ENCODE results near the gene TMEM11.
A peak's percentile ranks its signal among the peaks of the same experiment; 100 is the strongest.

Gene TMEM11, protein sequence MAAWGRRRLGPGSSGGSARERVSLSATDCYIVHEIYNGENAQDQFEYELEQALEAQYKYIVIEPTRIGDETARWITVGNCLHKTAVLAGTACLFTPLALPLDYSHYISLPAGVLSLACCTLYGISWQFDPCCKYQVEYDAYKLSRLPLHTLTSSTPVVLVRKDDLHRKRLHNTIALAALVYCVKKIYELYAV
- total RNA-seq: 7.5 to 28.2 (median 17.8) reads per million in 3 experiments

GRCh38 chr17:21214015-21214776 is at the start of gene TMEM11:
Gene TMEM11, minus strand, starts transcription at chr17:21214161. Its CDS starts 9 bp downstream, at chr17:21214152.
- DNase-seq: peak; percentile 94

DNA sequence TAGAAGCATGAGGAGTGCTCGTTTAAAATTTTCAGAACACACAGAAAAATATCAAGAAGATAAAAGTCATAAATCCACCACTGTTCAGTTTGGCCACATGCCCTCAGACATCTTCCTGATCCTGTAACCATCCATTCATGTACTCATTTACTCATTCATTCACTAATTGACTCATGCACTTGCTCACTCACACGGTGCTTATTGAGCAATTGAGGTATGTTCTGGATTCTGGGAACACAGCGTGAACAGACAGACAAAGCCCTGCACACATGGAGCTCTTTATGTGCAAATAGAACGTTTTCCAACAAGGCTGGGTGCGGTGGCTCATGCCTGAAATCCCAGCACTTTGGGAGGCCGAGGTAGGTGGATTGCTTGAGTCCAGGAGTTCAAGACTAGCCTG is 49.4 kb upstream of the TMEM11 start:
- DNase-seq: no peak

GRCh38 chr17:21262259-21262993 is 48.5 kb upstream of the TMEM11 start:
- DNase-seq: no peak

DNA sequence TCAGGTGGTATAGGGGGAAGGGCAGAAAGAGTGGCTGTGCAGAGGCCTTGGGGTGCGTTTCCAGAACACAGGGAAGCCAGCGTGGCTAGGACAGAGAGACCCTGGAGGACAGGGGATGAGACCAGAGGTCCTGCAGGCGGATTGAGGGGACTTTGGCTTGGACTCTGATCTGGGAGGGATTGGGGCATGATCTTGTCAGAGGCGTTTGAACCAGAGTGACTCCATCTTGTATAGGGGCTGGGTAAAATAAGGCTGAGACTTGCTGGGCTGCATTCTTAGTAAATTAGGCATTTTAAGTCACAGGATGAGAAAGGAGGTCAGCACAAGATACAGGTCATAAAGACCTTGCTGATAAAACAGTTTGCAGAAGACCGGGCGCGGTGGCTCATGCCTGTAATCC is 44.6 kb upstream of the TMEM11 start:
- DNase-seq: no peak

- DNase-seq: no peak
Observed at GRCh38 chr17:21253646-21254441, 39.9 kb upstream of the TMEM11 start.

GRCh38 chr17:21252796-21253645 is 39.1 kb upstream of the TMEM11 start, which contains the start of gene NATD1:
Gene NATD1, minus strand, starts transcription at chr17:21253410. Its CDS starts 146 bp downstream, at chr17:21253264.
- peak; percentile 76 for DNase-seq

DNA sequence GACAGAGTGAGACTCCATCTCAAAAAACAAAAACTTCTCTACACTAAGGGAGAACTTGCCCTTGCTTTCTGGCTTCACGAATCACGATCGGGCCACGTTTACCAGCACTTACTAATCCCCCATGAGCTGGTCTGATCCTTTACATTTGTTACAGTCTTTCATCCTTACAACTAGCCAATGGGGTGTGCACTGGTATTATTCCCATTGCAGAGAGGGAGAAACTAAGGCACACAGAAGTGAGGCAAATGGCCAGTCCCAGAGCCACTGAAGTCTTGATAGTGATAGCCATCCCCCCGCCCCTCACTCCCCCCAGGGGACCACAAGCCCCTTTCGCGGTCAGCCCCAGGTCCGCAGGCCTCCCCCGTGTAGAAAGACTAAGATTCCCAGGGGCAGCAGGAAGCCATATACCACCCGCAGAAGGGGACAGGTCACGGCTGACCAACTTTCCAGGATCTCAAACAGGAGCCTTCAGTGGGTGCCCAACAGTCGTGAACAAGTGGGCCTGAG is 38.4 kb upstream of the TMEM11 start:
- no peak for DNase-seq

GRCh38 chr17:21251337-21252010 is 37.5 kb upstream of the TMEM11 start:
- DNase-seq: no peak

DNA sequence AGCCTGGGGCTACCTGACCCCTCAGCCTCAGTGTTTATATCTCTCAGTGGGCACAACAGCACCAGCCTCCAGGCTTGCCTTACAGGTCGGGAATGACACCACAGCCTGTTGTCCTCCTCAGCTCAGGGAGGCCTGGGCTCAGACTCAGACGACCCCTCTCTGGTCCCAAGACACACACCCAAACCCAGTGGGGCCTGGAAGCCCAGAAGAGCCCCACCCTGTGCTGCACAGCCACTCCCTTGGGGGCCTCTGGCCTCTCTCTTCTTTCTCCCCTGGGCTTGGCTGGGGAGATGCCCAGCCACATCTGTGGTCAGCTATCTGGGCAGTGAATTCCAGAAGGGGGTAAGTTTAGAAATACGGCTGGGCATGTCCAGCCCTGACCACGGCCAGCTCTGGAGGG is 36.9 kb upstream of the TMEM11 start:
- DNase-seq: no peak

- no peak for DNase-seq
Observed at GRCh38 chr17:21249920-21250703, 36.2 kb upstream of the TMEM11 start.

DNA sequence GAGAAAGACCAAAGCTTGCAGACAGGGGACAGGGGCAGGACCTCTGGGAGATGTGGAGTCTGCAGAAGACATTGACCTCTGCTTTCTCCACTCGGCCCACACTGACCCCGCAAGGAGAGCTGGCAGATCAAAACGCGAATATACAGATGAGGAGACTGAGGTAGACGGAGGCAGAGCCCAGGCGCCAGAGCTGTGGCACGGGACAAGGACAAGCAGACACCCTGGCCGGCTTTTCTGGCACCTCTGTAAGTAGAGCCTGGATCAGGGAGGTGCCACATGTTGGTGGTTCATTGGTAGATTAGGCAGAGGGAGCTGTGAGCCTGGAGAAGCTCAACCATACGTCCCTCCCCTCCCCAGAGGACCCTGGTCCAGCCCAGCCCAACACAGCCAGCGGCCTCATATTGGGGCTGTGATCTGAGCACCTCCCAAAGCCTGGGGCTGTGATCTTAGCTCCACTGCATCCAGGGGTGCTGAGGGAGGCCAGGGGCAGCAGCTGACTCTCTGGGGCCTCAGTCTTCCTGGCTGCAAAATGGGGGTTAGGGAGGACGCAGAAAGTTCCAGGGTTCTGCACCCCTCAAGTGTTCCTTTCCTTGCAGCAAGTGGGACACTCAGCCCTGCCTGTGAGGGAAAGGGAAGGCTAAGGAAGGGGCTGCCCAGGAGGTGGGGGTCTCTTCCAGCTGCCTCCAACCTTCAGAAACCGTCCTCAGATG is 35.3 kb upstream of the TMEM11 start:
- DNase-seq: no peak

DNA sequence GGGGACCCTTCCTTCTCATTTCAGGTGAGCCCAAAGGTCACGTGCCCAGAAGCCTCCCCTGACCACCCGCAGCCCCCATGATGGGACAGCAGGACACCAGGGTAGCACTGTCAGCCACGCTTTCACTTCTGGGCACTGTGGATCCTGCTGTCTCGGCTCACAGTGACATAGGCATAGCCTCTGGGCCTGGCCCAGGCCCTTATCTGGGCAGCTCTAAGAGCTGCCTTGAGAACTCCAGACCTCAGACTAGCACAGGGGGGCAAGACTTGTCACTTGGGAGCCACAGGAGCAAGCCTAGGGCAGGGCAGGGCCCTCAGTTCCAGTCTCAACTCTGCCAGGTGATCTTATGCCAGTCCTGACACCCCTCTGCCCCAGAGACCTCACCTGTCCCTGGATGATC is 34.5 kb upstream of the TMEM11 start:
- no peak for DNase-seq

- DNase-seq: no peak
Observed at GRCh38 chr17:21247552-21248258, 33.7 kb upstream of the TMEM11 start.

DNA sequence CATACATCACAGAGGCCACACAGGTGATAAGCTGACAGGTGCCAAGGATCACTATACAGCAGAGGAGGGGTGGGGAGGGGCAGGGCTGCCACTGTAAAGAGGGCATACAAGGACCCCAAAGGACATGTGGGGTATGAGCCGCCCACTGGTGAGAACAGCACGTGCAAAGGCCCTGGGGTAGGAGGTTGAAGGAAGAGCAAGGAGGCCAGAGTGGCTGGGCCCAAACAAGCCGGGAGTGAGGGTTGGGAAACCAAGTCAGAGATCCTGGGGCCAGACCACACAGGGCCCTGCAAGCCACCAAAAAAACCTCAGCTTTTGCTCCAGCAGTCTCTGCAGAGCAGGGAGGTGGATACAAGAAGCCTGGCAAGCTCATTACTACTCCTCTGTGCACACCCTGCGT is 32.7 kb upstream of the TMEM11 start:
- no peak for DNase-seq

DNA sequence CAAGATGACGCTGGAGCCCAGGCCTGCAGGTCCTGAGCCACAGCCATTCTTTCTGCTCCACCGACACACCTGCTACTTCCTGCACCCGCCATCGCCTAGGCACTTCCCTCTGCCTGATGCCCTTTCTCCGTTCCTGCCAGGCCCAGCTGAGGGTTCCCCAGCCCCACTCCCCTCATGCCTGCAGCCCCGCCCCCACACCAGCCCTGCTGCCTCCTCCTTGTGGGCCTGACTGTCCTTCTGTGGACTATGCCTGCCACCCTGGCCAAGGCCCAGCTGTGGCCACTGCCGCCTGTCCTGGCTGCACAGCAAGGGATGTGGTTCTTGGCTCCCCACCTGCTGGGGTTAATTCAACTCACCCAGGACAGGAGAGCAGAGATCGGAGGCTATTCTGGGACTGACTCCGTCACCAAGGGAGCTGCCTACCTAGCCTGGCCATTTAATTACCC is 31.7 kb upstream of the TMEM11 start:
- no peak for DNase-seq

- no peak for DNase-seq
Observed at GRCh38 chr17:21243516-21244303, 29.7 kb upstream of the TMEM11 start.

- DNase-seq: no peak
Observed at GRCh38 chr17:21242780-21243515, 29.0 kb upstream of the TMEM11 start.

Data from central memory CD4-positive, alpha-beta T cell (primary cell).